ENCODE measurements around the gene PHACTR3.

The PHACTR3 gene

GRCh38 chr20:59808729-59809381 lies 204.5 kb downstream of the PHACTR3 start:
- no peak for DNase-seq

DNA sequence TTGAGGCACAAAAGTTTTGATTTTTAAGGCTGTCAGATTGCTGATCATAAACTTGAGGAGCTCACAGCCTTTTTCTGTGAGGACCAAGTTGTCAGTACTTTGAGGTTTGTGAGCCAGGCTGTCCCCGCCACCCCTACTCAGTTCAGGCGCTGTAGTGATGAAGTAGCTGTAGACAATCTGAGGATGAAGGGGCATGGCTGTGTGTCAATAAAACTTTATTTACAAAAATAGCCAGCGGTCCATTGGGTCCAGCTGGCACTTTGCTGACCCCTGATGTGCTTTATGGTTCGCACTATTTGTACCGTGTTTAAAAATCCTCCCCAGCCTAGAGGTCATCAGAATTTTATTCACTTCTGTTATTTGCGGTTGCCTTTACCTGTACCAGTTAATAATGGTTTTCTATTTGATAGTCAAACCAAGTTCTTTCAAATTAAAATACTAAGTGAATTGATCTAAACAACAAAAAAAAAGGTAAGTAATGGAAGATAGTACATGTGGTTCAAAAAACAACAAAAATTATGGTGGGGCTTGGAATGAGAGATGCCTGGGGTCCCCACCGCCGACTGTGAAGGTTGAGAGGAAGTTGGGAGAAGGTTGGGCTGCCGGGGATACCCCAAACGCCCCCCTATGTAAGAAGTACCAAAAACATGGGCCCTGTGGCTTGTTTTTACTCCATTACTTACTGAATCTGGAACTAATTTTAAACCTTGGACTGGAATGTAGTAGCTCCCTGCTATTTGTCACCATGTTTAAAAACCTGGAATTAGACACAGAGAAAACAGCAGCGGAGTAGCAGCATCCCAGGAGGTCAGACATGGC lies 205.5 kb downstream of the PHACTR3 start:
- no peak for DNase-seq

DNA sequence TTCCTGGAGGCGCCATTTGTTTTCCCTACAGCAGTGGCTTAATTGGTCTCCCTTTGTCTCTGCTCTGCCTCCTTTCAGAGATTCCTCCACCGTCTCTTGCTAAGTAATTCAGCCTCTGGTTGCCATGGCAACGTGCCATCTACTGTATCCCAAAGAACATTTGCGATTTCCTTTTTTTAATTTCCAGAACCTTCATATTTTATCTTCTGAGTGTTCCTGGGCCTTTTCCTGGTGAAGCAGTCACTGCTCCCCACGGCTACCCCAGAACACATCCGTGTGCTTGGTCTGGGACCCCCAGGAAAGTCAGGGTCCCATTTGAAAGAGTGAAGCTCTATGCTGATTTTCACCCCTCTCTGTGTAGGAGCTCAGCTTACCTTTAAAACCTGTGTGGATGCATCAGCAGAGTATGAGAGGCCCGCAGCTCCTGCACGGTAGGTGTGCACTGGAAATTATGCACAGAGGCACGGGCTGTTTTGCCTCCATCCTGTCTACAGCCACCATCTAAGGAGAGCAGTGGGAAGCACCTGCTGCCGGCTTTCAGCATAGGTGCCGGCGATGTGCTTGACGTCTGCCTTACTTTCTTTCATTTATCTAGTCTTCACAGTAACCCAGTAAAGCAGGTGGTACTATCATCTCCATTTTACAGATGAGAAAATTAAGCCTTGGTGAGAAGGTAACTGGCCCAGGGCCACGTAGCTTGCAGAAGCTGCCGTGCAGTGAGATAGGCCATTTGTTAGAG lies 206.3 kb downstream of the PHACTR3 start:
- no peak for DNase-seq

GRCh38 chr20:59811681-59812171 lies 207.4 kb downstream of the PHACTR3 start:
- DNase-seq = no peak

DNA sequence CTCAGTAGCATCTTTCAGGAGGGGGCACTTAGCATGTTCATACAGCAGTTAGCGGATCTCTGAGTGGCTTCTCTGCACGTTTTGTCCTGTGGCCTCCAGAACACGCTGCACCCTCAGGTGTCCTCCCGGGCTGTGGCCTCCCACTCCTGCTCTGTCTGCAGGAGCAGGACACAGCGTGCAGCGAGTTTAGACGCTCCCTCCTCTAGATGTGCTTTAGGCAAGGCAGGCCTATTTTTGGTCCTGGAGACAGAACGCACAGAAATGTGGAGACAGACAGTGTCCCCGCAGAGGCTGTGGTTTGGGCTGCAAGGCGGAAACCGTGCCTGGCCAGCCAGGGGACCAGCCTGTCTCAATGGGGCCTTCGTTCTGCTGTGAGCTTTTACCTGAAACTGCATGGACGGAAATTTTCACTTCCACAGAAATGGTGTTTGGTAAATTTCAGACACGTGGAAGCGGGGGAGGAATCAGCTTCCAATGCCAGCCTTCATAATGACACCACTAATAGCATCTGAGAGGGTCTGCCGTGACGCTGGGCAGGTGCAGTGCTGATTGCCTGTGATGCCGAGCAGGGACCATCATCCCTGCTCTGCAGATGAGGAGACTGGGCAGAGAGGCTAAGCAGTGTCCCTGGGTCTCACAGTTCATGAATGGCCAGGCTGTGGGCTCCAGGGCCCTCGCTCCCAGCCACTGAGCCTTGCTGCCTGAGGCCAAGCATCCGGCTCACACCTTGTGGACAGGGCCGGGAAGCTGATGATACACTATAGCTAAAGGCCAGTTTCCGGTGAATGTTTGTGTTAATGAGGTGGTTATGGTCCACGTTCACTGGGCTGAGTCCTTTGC lies 208.2 kb downstream of the PHACTR3 start:
- DNase-seq = no peak

DNA sequence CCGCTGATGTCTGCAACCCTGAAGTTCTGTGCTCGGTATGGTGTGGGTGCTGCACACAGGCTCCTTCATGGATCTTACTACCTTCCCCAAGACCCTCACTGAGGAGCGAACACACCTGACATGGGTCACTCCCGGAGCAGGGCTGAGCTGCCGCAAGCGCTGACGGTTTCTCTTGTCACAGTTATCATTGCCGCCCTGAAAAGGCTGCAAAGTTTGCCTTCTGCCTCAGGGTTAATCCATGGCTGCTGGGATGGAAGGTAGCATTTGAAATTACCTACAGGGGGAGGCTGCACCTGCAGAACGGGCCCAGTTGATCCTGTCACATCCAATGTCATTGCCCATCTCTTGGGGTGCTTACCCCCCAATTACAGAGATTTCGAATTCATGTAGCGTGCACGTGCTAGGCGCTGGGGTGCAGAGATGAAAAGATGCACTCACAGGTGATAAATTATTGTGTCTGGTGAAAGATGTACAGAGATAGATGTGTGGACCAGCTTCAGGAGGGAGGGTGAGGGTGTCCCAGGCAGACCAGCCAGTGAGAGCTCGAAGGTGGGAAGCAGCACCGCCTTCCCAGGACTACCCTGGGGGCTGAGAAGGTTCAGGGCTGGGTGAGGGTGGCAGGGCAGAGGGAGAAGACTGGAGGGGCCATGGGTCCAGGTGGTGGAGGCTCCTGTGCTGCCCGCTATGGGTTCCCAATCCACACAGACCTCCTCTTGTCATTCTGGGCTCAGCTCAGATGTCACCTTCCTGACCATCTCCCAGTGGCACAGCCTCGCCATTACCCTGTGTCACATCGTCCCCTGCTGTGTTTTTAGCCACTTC lies 209.0 kb downstream of the PHACTR3 start:
- no peak for DNase-seq

- DNase-seq = no peak
Measured at GRCh38 chr20:59813948-59814839, 209.9 kb downstream of the PHACTR3 start.

GRCh38 chr20:59814840-59815340 lies 210.6 kb downstream of the PHACTR3 start:
- DNase-seq = no peak

DNA sequence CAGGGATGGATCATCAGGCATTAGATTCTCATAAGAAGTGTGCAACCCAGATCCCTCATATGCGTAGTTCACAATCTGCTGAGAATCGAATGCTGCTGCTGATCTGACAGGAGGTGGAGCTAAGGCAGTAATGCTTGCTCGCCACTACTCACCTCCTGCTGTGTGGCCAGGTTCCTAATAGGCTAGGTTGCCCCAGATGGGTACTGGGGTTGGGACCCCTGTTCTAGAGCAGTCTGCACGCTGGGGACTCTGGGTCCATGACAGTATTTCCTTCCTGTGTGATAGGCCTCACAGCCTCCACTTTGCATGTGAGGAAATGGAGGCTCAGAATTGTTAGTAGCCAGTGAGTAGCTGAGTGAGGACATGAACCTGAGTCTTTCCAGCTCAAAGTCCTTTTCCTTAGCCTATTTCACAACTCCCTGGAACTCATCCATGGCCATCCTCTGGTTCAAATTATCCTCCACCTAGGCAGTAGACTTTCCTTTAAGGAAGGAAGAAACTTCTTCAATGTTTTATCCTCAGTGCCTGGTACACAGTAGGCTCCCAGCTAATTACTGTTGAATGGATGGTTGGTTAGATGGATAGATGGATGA lies 211.9 kb downstream of the PHACTR3 start:
- no peak for DNase-seq

- no peak for DNase-seq
Measured at GRCh38 chr20:59817406-59817805, 213.1 kb downstream of the PHACTR3 start.

DNA sequence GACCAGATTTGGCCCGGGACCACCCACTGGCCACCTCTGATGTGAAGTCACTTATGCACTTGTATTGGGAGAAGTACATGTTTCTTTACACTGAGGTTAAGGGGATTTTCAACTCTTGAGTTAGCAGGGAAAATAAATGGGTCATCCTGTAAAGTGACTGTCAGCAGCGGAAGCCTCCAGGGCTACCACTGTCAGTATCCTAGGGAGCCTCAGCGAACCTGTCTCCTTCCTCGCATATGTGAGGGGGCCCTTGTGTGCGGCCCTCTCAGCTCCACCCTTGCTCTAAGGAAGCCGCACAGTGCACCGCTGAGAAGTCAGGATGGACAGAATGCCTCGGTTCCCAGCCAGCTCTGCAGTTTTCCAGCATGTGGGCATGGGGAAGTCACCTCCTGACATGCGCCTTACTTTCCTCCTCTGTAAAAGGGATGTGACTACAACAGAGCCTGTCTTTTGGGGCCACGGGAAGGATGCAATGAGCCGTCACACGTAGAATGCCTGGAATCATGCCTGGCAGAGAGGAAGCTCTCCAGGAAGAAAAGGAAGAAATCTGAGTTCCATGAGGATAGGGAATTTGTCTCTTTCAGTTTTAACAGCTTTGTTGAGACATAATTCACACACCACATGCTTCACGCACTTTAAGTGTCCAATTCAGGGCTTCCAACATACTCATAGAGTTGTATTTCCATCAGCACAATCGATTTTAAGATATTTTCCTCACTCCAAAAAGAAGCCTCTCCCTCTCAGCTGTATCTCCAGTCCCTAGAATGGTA lies 213.7 kb downstream of the PHACTR3 start:
- no peak for DNase-seq

- no peak for DNase-seq
Measured at GRCh38 chr20:59818911-59819310, 214.6 kb downstream of the PHACTR3 start.

- no peak for DNase-seq
Measured at GRCh38 chr20:59819496-59820203, 215.3 kb downstream of the PHACTR3 start.

- peak; percentile 80 for DNase-seq
Measured at GRCh38 chr20:59820204-59821041, 216.1 kb downstream of the PHACTR3 start.

- no peak for DNase-seq
Measured at GRCh38 chr20:59821201-59821600, 216.9 kb downstream of the PHACTR3 start.

DNA sequence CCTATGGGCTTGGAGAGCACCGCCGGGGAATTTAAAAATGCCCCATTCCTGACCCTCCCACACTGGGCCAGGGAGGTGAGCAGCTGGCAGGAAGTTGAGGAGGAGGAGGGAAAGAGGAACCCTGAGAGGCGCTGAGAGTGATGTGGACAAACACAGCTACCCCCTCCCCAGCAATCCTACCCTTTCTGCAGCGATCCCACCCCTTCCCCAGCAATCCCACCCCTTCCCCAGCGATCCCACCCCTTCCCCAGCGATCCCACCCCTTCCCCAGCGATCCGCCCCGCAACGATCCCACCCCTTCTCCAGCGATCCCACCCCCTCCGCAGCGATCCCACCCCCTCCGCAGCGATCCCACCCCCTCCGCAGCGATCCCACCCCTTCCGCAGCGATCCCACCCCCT lies 217.4 kb downstream of the PHACTR3 start:
- no peak for DNase-seq

DNA sequence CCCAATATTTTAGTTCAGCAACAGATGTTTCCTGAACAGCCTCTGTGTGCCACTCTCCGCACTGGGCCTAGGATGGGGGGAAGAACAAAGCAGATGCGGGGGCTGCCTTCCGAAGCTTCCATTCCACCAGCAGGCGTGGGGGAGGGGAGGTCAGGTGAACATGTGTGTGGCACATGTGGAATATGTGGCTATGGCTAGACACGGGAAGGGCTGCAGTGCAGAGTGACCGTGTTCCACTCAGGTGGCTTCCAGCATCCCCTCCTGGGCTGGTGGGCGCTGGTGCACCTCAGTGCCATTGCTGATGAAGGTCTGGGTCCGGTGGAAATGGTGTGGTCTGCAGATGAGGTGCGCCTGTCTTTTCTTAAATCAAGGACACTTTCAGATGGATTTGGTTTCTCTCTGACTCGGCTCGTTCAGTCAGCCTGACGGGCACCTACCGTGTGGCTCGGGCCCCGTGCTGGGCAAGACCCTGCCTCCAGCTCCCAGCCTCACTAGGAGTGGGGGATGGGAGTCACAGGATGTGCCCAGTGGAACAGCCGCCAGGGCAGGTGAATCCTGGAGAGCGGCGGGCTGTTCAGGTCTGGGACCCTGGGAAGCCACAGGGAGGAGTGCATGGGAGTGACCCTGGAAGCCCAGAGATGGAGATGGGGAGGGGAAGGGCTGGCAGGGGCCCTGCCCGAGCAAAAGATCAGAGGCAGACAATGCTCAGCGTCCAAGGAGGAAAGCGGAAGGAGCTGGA lies 218.1 kb downstream of the PHACTR3 start:
- DNase-seq = no peak
